SK-N-SH treated with all-trans-retinoic acid at 6 μM for 48 hours (cell line): ENCODE measurements around the gene HSDL1.

Experiments used
- ATAC-seq: fragments of 200-7000 bp; cut with Tn5 transposase; 3 replicates; pipeline ENCODE4 v1.9.1; 2020; ENCODE audit warnings: mild to moderate bottlenecking, moderate library complexity
- ARNTL ChIP-seq: fragments of 450-650 bp; formaldehyde crosslinking; IDR thresholded peaks from 2 replicates; pipeline ENCODE4 v1.5.0; 2020; ENCODE audit warnings: low read depth, mild to moderate bottlenecking, moderate library complexity, borderline replicate concordance
- BACH2 ChIP-seq: fragments of 250-450 bp; sonication (Bioruptor Pico); IDR thresholded peaks from 2 replicates; pipeline ENCODE4 v1.9.0; 2021; ENCODE audit warnings: mild to moderate bottlenecking, borderline replicate concordance
- CSDC2 ChIP-seq: fragments of 250-450 bp; sonication (Bioruptor Pico); IDR thresholded peaks from 2 replicates; pipeline ENCODE4 v1.5.0; 2020; ENCODE audit warnings: mild to moderate bottlenecking, moderate library complexity
- ESRRG ChIP-seq: fragments of 250-450 bp; sonication (Bioruptor Pico); IDR thresholded peaks from 2 replicates; pipeline ENCODE4 v1.6.1; 2021; ENCODE audit warnings: mild to moderate bottlenecking
- GLIS3 ChIP-seq: fragments of 250-450 bp; sonication (Bioruptor Pico); IDR thresholded peaks from 2 replicates; pipeline ENCODE4 v1.5.0; 2020; ENCODE audit warnings: mild to moderate bottlenecking, moderate library complexity
- OSR1 ChIP-seq: fragments of 250-450 bp; sonication (Bioruptor Pico); IDR thresholded peaks from 2 replicates; pipeline ENCODE4 v1.8.0; 2022; ENCODE audit warnings: moderate library complexity, mild to moderate bottlenecking, inconsistent platforms
- PATZ1 ChIP-seq: fragments of 250-450 bp; sonication (Bioruptor Pico); IDR thresholded peaks from 2 replicates; pipeline ENCODE4 v1.8.0; 2020; ENCODE audit warnings: mild to moderate bottlenecking, moderate library complexity, borderline replicate concordance
- POU6F1 ChIP-seq: fragments of 250-450 bp; sonication (Bioruptor Pico); IDR thresholded peaks from 2 replicates; pipeline ENCODE4 v1.8.0; 2021; ENCODE audit warnings: low read depth, mild to moderate bottlenecking, moderate library complexity, borderline replicate concordance
- RARB ChIP-seq: fragments of 250-450 bp; sonication (Bioruptor Pico); IDR thresholded peaks from 2 replicates; pipeline ENCODE4 v1.8.0; 2021; ENCODE audit warnings: mild to moderate bottlenecking, moderate library complexity
- SNAI2 ChIP-seq: fragments of 250-450 bp; sonication (Bioruptor Pico); IDR thresholded peaks from 2 replicates; pipeline ENCODE4 v1.5.0; 2020; ENCODE audit warnings: mild to moderate bottlenecking, moderate library complexity
- TCF4 ChIP-seq: fragments of 250-450 bp; sonication (Bioruptor Pico); IDR thresholded peaks from 2 replicates; pipeline ENCODE4 v1.8.0; 2021; ENCODE audit warnings: mild to moderate bottlenecking, moderate library complexity, borderline replicate concordance
- TOX ChIP-seq: fragments of 250-450 bp; sonication (Bioruptor Pico); IDR thresholded peaks from 2 replicates; pipeline ENCODE4 v1.8.0; 2021; ENCODE audit warnings: mild to moderate bottlenecking, moderate library complexity, borderline replicate concordance
- ZC3H10 ChIP-seq: fragments of 250-450 bp; sonication (Bioruptor Pico); IDR thresholded peaks from 2 replicates; pipeline ENCODE4 v1.5.1; 2021; ENCODE audit warnings: mild to moderate bottlenecking, moderate library complexity
- ZFP3 ChIP-seq: fragments of 250-450 bp; sonication (Bioruptor Pico); IDR thresholded peaks from 2 replicates; pipeline ENCODE4 v1.5.0; 2020; ENCODE audit warnings: mild to moderate bottlenecking, moderate library complexity
- ZFP30 ChIP-seq: fragments of 450-650 bp; formaldehyde crosslinking; IDR thresholded peaks from 2 replicates; pipeline ENCODE4 v1.5.0; 2022; ENCODE audit warnings: mild to moderate bottlenecking, moderate library complexity
- ZNF565 ChIP-seq: fragments of 450-650 bp; formaldehyde crosslinking; conservative IDR thresholded peaks from 2 replicates; pipeline ENCODE4 v1.5.0; 2020; ENCODE audit warnings: low read depth, mild to moderate bottlenecking, moderate library complexity
- ZNF70 ChIP-seq: fragments of 450-650 bp; formaldehyde crosslinking; IDR thresholded peaks from 2 replicates; pipeline ENCODE4 v1.5.0; 2020; ENCODE audit warnings: mild to moderate bottlenecking, moderate library complexity
- ZNF8 ChIP-seq: fragments of 450-650 bp; formaldehyde crosslinking; IDR thresholded peaks from 2 replicates; pipeline ENCODE4 v1.5.0; 2020; ENCODE audit warnings: mild to moderate bottlenecking, moderate library complexity
- TF ChIP-seq, protein P1 (sequence below): fragments of 250-450 bp; sonication (Bioruptor Pico); IDR thresholded peaks from 2 replicates; pipeline ENCODE4 v1.5.1; 2020; ENCODE audit warnings: low read depth, mild to moderate bottlenecking, moderate library complexity

Gene HSDL1

GRCh38 chr16:84144859-84145639 lies at the start of gene HSDL1, which contains the start of gene DNAAF1:
Gene HSDL1 (minus strand): TSS chr16:84145177. CDS start chr16:84131321, 13,856 bp downstream.
Gene DNAAF1 (plus strand): TSS chr16:84145308. CDS start chr16:84145441, 133 bp downstream.
- peak; percentile 87 for ATAC-seq
- TF ChIP-seq SNAI2, result no peak
- TF ChIP-seq PATZ1 (CRISPR knock-in tag), result no peak
- TF ChIP-seq RARB (CRISPR knock-in tag), result no peak
- no peak for TF ChIP-seq BACH2 (CRISPR knock-in tag)
- no peak for TF ChIP-seq ZFP30 (CRISPR knock-in tag)
- no peak for TF ChIP-seq ARNTL
- TF ChIP-seq, protein P1, sequence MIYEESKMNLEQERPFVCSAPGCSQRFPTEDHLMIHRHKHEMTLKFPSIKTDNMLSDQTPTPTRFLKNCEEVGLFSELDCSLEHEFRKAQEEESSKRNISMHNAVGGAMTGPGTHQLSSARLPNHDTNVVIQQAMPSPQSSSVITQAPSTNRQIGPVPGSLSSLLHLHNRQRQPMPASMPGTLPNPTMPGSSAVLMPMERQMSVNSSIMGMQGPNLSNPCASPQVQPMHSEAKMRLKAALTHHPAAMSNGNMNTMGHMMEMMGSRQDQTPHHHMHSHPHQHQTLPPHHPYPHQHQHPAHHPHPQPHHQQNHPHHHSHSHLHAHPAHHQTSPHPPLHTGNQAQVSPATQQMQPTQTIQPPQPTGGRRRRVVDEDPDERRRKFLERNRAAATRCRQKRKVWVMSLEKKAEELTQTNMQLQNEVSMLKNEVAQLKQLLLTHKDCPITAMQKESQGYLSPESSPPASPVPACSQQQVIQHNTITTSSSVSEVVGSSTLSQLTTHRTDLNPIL, result no peak
- TF ChIP-seq OSR1 (CRISPR knock-in tag), result no peak
- no peak for TF ChIP-seq ZNF8 (CRISPR knock-in tag)
- TF ChIP-seq GLIS3, result no peak
- TF ChIP-seq TOX (CRISPR knock-in tag), result no peak
- no peak for TF ChIP-seq POU6F1 (CRISPR knock-in tag)
- TF ChIP-seq ZC3H10 (CRISPR knock-in tag), result no peak

DNA sequence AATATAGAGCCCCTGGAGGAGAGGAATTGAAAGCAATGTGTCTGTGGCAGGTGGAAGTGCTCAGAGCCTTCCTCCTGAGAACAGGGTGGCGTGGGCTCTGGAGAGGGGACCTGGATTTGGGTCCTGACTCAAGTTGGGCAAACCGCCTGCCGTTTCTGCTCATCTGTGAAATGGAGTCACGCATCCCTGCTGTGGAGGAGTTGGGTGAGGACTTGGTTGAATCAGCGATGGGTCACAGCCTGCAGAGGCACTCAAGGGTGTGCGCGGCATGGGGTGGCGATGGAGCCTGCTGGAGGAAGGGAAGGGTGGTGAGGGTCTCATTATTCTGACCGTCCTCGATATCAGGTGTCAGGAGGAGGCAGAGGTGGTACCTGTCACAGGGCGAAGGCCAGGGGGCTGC lies 49.0 kb upstream of the HSDL1 start:
- no peak for ATAC-seq
- TF ChIP-seq TCF4 (CRISPR knock-in tag), result no peak
- no peak for TF ChIP-seq ZC3H10 (CRISPR knock-in tag)
- no peak for TF ChIP-seq ZNF565 (CRISPR knock-in tag)
- TF ChIP-seq ZFP30 (CRISPR knock-in tag), result no peak
- TF ChIP-seq SNAI2, result no peak
- no peak for TF ChIP-seq ZFP3
- TF ChIP-seq GLIS3, result no peak
- TF ChIP-seq RARB (CRISPR knock-in tag), result no peak
- TF ChIP-seq BACH2 (CRISPR knock-in tag), result no peak
- no peak for TF ChIP-seq ARNTL
- no peak for TF ChIP-seq ZNF70 (CRISPR knock-in tag)
- TF ChIP-seq, all 23 proteins: peak for 0

- TF ChIP-seq RARB (CRISPR knock-in tag) (no peak), SNAI2 (no peak), ESRRG (no peak), ZC3H10 (CRISPR knock-in tag) (no peak), BACH2 (CRISPR knock-in tag) (no peak), CSDC2 (CRISPR knock-in tag) (no peak), ARNTL (no peak)
- ATAC-seq, result no peak
These were observed 48.5 kb upstream of the HSDL1 start for GRCh38 chr16:84193480-84193879.

GRCh38 chr16:84191466-84191865 lies 46.5 kb upstream of the HSDL1 start:
- ATAC-seq, result no peak

More at GRCh38 chr16:84191466-84191865, 46.5 kb upstream of the HSDL1 start:
- TF ChIP-seq PATZ1 (CRISPR knock-in tag) (no peak), ZFP3 (no peak), GLIS3 (no peak), RARB (CRISPR knock-in tag) (no peak), TCF4 (CRISPR knock-in tag) (no peak), ZFP30 (CRISPR knock-in tag) (no peak)
